LNCaP clone FGC (cell line): ENCODE results near the gene HSD17B14.
"Not testable (repeated sequence)": the region's sequence is repeated elsewhere in the genome, so short reads cannot be mapped to it uniquely, and the experiment has no call there.

Experiments used
- DNase-seq: peaks from one replicate; pipeline ENCODE4 v3.0.0-alpha.2; 2011; ENCODE audit warnings: low read depth
- H3K4me3 ChIP-seq: 2 replicates; pipeline ENCODE4 v1.5.1; 2011; ENCODE audit warnings: mild to moderate bottlenecking, low read depth, low read length, control low read depth
- CTCF ChIP-seq: IDR thresholded peaks from 2 replicates; pipeline ENCODE4 v1.5.1; 2012; ENCODE audit warnings: mild to moderate bottlenecking; ENCODE audit not compliant: control insufficient read depth, insufficient read depth; ENCODE audit errors: extremely low read depth

The HSD17B14 gene

DNA sequence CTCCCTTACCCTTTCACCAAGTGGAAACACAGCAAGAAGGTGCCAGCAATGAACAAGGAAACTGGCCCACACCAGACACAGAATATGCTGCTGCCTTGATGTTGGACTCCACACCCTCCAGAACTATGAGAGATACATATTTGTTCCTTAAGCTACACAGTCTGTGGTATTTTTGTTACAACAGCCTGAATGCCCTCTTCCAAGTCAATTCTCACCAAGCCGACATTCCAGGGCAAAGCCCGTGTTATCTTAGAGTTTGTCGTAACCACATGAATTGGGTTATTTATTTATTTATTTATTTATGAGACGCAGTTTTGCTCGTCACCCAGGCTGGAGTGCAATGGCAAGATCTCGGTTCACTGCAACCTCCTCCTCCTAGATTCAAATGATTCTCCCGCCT lies 66.0 kb downstream of the HSD17B14 start:
- no peak overlapping the region for H3K4me3 ChIP-seq
- no peak for DNase-seq
- no peak for TF ChIP-seq CTCF

DNA sequence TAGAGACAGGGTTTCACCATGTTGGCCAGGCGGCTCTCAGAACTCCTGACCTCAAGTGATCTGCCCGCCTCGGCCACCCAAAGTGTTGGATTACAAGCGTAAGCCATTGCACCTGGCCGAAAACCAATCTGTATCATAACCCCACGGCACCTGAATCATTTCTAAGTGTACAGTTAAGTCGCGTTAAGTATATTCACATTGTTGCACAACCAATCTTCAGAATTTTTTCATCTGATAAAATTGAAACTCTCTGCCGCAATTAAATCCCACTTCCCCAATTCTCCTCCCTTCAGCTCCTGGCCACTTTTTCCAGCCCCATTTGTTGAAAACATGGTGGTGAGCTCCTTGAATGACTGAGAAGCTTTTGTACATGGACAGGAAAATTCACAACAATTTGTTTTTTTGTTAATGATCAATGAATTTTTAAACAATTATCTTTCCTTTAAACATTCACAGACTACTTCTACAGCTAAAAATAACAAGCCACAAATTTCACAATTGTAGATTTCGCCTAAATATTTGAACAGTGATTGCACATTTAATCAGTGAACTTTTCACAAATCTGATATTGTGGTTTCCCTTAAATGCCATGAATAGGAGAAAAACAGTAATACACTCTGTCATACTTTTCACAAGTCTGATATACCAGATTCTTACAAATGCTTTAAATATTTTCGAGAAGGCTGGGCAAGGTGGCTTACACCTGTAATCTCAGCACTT lies 67.1 kb downstream of the HSD17B14 start:
- DNase-seq: no peak
- H3K4me3 ChIP-seq: no peak overlapping the region
- TF ChIP-seq CTCF: no peak

DNA sequence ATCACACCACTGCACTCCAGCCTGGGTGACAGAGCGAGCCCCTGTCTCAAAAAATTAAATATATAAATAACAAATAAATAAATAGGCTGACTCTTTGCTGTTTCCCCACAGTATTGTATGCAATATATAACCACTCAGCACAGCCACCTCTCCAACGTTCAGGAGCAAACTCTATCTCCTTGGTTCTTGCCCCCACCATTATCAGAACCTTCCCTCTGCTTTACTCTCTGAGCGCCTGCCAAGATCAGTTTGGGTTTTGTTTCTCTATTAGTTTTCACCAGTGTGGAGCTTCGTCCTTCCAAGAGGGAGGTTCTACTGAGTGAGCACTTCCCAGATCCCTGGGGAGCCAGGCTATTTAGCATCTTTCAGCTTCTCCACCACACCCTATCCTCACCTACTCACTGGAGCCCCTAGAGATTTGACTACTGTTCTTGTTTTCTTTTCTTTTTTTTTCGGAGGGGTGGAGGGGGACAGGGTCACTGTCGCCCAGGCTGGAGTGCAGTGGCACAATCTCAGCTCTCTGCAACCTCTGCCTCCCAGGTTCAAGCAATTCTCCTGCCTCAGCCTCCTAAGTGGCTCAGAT lies 68.0 kb downstream of the HSD17B14 start:
- not testable (repeated sequence) for H3K4me3 ChIP-seq, DNase-seq

DNA sequence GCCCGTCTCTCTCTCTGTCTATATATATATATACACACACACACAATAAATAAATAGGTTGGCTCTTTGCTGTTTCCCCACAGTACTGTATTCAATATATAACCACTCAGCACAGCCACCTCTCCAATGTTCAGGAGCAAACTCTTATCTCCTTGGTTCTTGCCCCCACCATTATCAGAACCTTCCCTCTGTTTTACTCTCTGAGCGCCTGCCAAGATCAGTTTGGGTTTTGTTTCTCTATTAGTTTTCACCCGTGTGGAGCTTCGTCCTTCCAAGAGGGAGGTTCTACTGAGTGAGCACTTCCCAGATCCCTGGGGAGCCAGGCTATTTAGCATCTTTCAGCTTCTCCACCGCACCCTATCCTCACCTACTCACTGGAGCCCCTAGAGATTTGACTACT lies 70.5 kb downstream of the HSD17B14 start:
- H3K4me3 ChIP-seq, DNase-seq: not testable (repeated sequence)
